K562 (cell line): ENCODE data around the gene BTBD18. TPM values are rescaled to one million over a fixed set of nuclear protein-coding genes. Genes with fewer than 3 reads are reported as not detected.

Experiments
- ATF1 ChIP-seq, 2 experiments: fragments of 450-650 bp in 1 of 2; IDR thresholded peaks; 2 replicates each; pipeline ENCODE4 v1.6.1; 2016; ENCODE audit warnings: missing compliant biosample characterization in 1 of 2, missing genetic modification characterization in 1 of 2
- EGR1 ChIP-seq: fragments of 450-650 bp; conservative IDR thresholded peaks from 2 replicates; pipeline ENCODE4 v1.6.1; 2017; ENCODE audit warnings: mild to moderate bottlenecking
- ELF1 ChIP-seq: fragments of 200-800 bp; sonication (Bioruptor generic); IDR thresholded peaks from 2 replicates; pipeline ENCODE4 v1.6.1; 2016; ENCODE audit warnings: missing genetic modification characterization, missing compliant biosample characterization
- FOXJ2 ChIP-seq: fragments of 200-800 bp; sonication (Bioruptor generic); IDR thresholded peaks from 2 replicates; pipeline ENCODE4 v1.6.1; 2016; ENCODE audit warnings: missing genetic modification characterization, missing compliant biosample characterization
- NFRKB ChIP-seq: fragments of 450-650 bp; IDR thresholded peaks from 2 replicates; pipeline ENCODE4 v1.6.1; 2016; ENCODE audit warnings: low read depth
- POLR3G ChIP-seq: IDR thresholded peaks from 2 replicates; pipeline ENCODE4 v1.6.1; 2011; ENCODE audit not compliant: insufficient read length, insufficient replicate concordance; ENCODE audit errors: extremely low read depth
- RNF2 ChIP-seq: sonication (generic); IDR thresholded peaks from 2 replicates; pipeline ENCODE4 v1.6.1; 2016
- TGIF2 ChIP-seq: sonication (generic); formaldehyde crosslinking; IDR thresholded peaks from 2 replicates; pipeline ENCODE4 v1.8.1; 2022; ENCODE audit warnings: mild to moderate bottlenecking, missing genetic modification reagents, moderate library complexity
- polyA plus RNA-seq, 8 experiments: library from polyadenylated mRNA; depleted of rRNA in 4 of 8; stranded (reverse) in 5 of 8; unstranded in 3 of 8; fragments of >200 nt; fragmentation: Nextera tagmentation in 2 of 8; fragmentation: Illumina TruSeq in 1 of 8; extraction: Ambion mirVana in 2 of 8; extraction: Trizol in 1 of 8; gene quantifications; 2 replicates each; pipeline versions ENCODE4 v1.2.1 to v1.2.3, GENCODE V29; 2011 to 2014; ENCODE audit warnings: inconsistent platforms in 1 of 8, missing spikeins in 1 of 8
- total RNA-seq, 7 experiments: library from RNA; depleted of rRNA in 6 of 7; stranded (reverse); fragments of >200 nt in 6 of 7; fragmentation: Illumina TruSeq in 2 of 7; extraction: Trizol in 2 of 7; gene quantifications; 2 replicates each; pipeline versions ENCODE4 v1.2.1 to v1.2.3, GENCODE V29; 2011 to 2021; ENCODE audit warnings: low replicate concordance in 1 of 7
- TF ChIP-seq, protein P1 (sequence below): fragments of 450-650 bp; IDR thresholded peaks from 2 replicates; pipeline ENCODE4 v1.6.1; 2016
- TF ChIP-seq, protein P2 (sequence below): sonication (generic); IDR thresholded peaks from 2 replicates; pipeline ENCODE4 v1.6.1; 2016
- TF ChIP-seq, protein P3 (sequence below): fragments of 150-350 bp; IDR thresholded peaks from 2 replicates; pipeline ENCODE4 v1.6.1; 2014; ENCODE audit warnings: low read depth, mild to moderate bottlenecking, low read length, borderline replicate concordance
- TF ChIP-seq, protein P4 (sequence below): fragments of 150-350 bp; conservative IDR thresholded peaks from 2 replicates; pipeline ENCODE4 v1.6.1; 2014; ENCODE audit warnings: low read length
- TF ChIP-seq, protein P5 (sequence below): fragments of 450-650 bp; IDR thresholded peaks from 2 replicates; pipeline ENCODE4 v1.7.0; 2016; ENCODE audit warnings: borderline replicate concordance
- TF ChIP-seq, protein P6 (sequence below): sonication (generic); formaldehyde crosslinking; IDR thresholded peaks from 2 replicates; pipeline ENCODE4 v1.9.0; 2022; ENCODE audit warnings: mild to moderate bottlenecking, missing genetic modification reagents

The BTBD18 gene
- total and polyA plus RNA-seq, 9 of the 15 experiments (the other 6 are each of a cell fraction or from before 2014, with no cell fraction given), result 0.06 TPM; not detected in 8

DNA sequence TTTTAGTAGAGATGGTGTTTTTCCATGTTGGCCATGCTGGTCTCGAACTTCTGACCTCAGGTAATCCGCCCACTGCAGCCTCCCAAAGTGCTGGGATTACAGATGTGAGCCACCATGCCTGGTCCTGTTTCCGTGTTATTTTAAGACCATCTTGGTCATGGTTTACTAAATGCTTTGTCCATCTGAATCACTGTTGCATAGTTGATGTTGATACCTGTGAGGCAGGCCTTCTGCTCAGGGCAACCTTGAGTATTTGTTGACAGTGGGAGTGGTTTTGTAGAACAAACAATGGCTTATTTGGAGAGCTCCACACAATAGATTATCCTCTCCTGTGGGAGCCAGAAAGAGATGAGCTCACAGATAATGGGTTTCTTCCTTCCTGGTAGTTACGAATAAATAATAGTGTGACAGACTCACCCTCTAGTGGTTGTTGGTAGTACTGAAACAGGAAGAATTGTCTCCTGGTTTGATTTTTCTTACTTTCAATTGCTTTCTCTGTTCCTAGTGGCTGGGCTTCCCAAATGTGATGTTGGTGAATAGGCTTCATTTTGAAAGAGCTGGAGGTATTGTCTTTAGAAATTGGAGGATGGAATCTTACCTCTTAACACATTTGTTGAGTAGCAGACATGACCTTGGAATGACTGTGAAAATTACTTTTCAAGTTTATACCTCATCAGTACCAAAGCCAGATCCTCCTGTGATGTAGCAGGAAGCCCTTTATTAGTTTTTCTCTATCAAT lies 49.0 kb upstream of the BTBD18 start (continued):
- TF ChIP-seq, protein P1, sequence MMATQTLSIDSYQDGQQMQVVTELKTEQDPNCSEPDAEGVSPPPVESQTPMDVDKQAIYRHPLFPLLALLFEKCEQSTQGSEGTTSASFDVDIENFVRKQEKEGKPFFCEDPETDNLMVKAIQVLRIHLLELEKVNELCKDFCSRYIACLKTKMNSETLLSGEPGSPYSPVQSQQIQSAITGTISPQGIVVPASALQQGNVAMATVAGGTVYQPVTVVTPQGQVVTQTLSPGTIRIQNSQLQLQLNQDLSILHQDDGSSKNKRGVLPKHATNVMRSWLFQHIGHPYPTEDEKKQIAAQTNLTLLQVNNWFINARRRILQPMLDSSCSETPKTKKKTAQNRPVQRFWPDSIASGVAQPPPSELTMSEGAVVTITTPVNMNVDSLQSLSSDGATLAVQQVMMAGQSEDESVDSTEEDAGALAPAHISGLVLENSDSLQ, result 0 out of 2 replicates have a peak, but pooled peaks have one; percentile 6
- TF ChIP-seq, protein P2, sequence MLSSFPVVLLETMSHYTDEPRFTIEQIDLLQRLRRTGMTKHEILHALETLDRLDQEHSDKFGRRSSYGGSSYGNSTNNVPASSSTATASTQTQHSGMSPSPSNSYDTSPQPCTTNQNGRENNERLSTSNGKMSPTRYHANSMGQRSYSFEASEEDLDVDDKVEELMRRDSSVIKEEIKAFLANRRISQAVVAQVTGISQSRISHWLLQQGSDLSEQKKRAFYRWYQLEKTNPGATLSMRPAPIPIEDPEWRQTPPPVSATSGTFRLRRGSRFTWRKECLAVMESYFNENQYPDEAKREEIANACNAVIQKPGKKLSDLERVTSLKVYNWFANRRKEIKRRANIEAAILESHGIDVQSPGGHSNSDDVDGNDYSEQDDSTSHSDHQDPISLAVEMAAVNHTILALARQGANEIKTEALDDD, result peak; percentile 67
- no peak for TF ChIP-seq FOXJ2
- no peak for TF ChIP-seq TGIF2 (CRISPR knock-in tag)
- no peak for TF ChIP-seq POLR3G
- no peak for TF ChIP-seq NFRKB
- TF ChIP-seq, protein P3, sequence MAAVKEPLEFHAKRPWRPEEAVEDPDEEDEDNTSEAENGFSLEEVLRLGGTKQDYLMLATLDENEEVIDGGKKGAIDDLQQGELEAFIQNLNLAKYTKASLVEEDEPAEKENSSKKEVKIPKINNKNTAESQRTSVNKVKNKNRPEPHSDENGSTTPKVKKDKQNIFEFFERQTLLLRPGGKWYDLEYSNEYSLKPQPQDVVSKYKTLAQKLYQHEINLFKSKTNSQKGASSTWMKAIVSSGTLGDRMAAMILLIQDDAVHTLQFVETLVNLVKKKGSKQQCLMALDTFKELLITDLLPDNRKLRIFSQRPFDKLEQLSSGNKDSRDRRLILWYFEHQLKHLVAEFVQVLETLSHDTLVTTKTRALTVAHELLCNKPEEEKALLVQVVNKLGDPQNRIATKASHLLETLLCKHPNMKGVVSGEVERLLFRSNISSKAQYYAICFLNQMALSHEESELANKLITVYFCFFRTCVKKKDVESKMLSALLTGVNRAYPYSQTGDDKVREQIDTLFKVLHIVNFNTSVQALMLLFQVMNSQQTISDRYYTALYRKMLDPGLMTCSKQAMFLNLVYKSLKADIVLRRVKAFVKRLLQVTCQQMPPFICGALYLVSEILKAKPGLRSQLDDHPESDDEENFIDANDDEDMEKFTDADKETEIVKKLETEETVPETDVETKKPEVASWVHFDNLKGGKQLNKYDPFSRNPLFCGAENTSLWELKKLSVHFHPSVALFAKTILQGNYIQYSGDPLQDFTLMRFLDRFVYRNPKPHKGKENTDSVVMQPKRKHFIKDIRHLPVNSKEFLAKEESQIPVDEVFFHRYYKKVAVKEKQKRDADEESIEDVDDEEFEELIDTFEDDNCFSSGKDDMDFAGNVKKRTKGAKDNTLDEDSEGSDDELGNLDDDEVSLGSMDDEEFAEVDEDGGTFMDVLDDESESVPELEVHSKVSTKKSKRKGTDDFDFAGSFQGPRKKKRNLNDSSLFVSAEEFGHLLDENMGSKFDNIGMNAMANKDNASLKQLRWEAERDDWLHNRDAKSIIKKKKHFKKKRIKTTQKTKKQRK, result no peak
- TF ChIP-seq EGR1, result no peak
- TF ChIP-seq ATF1 (CRISPR knock-in tag; IDR thresholded peaks at IDR 0.05), result no peak
- 0 out of 2 replicates have a peak, but pooled peaks have one; percentile 17 for TF ChIP-seq ATF1 (tag; IDR thresholded peaks at IDR 0.05)
- TF ChIP-seq ELF1 (tag), result peak; percentile 67; the same call in 1 of the 2 replicates
- TF ChIP-seq, protein P4, sequence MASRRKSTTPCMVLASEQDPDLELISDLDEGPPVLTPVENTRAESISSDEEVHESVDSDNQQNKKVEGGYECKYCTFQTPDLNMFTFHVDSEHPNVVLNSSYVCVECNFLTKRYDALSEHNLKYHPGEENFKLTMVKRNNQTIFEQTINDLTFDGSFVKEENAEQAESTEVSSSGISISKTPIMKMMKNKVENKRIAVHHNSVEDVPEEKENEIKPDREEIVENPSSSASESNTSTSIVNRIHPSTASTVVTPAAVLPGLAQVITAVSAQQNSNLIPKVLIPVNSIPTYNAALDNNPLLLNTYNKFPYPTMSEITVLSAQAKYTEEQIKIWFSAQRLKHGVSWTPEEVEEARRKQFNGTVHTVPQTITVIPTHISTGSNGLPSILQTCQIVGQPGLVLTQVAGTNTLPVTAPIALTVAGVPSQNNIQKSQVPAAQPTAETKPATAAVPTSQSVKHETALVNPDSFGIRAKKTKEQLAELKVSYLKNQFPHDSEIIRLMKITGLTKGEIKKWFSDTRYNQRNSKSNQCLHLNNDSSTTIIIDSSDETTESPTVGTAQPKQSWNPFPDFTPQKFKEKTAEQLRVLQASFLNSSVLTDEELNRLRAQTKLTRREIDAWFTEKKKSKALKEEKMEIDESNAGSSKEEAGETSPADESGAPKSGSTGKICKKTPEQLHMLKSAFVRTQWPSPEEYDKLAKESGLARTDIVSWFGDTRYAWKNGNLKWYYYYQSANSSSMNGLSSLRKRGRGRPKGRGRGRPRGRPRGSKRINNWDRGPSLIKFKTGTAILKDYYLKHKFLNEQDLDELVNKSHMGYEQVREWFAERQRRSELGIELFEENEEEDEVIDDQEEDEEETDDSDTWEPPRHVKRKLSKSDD, result no peak
- TF ChIP-seq, protein P5, sequence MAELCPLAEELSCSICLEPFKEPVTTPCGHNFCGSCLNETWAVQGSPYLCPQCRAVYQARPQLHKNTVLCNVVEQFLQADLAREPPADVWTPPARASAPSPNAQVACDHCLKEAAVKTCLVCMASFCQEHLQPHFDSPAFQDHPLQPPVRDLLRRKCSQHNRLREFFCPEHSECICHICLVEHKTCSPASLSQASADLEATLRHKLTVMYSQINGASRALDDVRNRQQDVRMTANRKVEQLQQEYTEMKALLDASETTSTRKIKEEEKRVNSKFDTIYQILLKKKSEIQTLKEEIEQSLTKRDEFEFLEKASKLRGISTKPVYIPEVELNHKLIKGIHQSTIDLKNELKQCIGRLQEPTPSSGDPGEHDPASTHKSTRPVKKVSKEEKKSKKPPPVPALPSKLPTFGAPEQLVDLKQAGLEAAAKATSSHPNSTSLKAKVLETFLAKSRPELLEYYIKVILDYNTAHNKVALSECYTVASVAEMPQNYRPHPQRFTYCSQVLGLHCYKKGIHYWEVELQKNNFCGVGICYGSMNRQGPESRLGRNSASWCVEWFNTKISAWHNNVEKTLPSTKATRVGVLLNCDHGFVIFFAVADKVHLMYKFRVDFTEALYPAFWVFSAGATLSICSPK, result no peak
- TF ChIP-seq RNF2, result no peak
- TF ChIP-seq, protein P6, sequence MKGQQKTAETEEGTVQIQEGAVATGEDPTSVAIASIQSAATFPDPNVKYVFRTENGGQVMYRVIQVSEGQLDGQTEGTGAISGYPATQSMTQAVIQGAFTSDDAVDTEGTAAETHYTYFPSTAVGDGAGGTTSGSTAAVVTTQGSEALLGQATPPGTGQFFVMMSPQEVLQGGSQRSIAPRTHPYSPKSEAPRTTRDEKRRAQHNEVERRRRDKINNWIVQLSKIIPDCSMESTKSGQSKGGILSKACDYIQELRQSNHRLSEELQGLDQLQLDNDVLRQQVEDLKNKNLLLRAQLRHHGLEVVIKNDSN (CRISPR knock-in tag), result no peak
